ENCODE measurements around the gene PRSS23.
"Not testable (repeated sequence)": the region's sequence is repeated elsewhere in the genome, so short reads cannot be mapped to it uniquely, and the experiment has no call there.

The PRSS23 gene

GRCh38 chr11:86800076-86800959, at the start of gene PRSS23:
TSS of gene PRSS23 (plus strand) at chr11:86800542. CDS start at chr11:86807644, 7,102 bp downstream.
- DNase-seq (ENCODE audit: low read depth, low spot score): peak; percentile 74

GRCh38 chr11:86753459-86753858, 46.9 kb upstream of the PRSS23 start:
- no peak for DNase-seq (ENCODE audit: low read depth, low spot score)

GRCh38 chr11:86755146-86755545, 45.2 kb upstream of the PRSS23 start:
- DNase-seq (ENCODE audit: low read depth, low spot score): no peak

GRCh38 chr11:86758171-86758570, 42.2 kb upstream of the PRSS23 start:
- DNase-seq (ENCODE audit: low read depth, low spot score): no peak

GRCh38 chr11:86760577-86760976, 39.8 kb upstream of the PRSS23 start:
- DNase-seq (ENCODE audit: low read depth, low spot score): no peak

GRCh38 chr11:86761978-86762377, 38.4 kb upstream of the PRSS23 start:
- DNase-seq (ENCODE audit: low read depth, low spot score): no peak

- no peak for DNase-seq (ENCODE audit: low read depth, low spot score)
Measured at GRCh38 chr11:86765203-86765602, 35.1 kb upstream of the PRSS23 start.

GRCh38 chr11:86765878-86766277, 34.5 kb upstream of the PRSS23 start:
- DNase-seq (ENCODE audit: low read depth, low spot score): no peak

- DNase-seq (ENCODE audit: low read depth, low spot score): no peak
Measured at GRCh38 chr11:86769219-86769618, 31.1 kb upstream of the PRSS23 start.

GRCh38 chr11:86770473-86771027, 29.8 kb upstream of the PRSS23 start:
- not testable (repeated sequence) for DNase-seq (ENCODE audit: low read depth, low spot score)

GRCh38 chr11:86772999-86773398, 27.3 kb upstream of the PRSS23 start:
- DNase-seq (ENCODE audit: low read depth, low spot score): no peak

GRCh38 chr11:86773513-86774252, 26.7 kb upstream of the PRSS23 start:
- DNase-seq (ENCODE audit: low read depth, low spot score): no peak

GRCh38 chr11:86774417-86774816, 25.9 kb upstream of the PRSS23 start:
- DNase-seq (ENCODE audit: low read depth, low spot score): no peak

- no peak for DNase-seq (ENCODE audit: low read depth, low spot score)
Measured at GRCh38 chr11:86775361-86775760, 25.0 kb upstream of the PRSS23 start.

GRCh38 chr11:86781546-86781945, 18.8 kb upstream of the PRSS23 start:
- DNase-seq (ENCODE audit: low read depth, low spot score): peak; percentile 26

- no peak for DNase-seq (ENCODE audit: low read depth, low spot score)
Measured at GRCh38 chr11:86782742-86783141, 17.6 kb upstream of the PRSS23 start.

GRCh38 chr11:86783661-86784060, 16.7 kb upstream of the PRSS23 start:
- DNase-seq (ENCODE audit: low read depth, low spot score): no peak

- DNase-seq (ENCODE audit: low read depth, low spot score): no peak
Measured at GRCh38 chr11:86784241-86784681, 16.1 kb upstream of the PRSS23 start.

GRCh38 chr11:86785576-86785975, 14.8 kb upstream of the PRSS23 start:
- DNase-seq (ENCODE audit: low read depth, low spot score): no peak

GRCh38 chr11:86787018-86787536, 13.3 kb upstream of the PRSS23 start:
- DNase-seq (ENCODE audit: low read depth, low spot score): no peak

- DNase-seq (ENCODE audit: low read depth, low spot score): no peak
Measured at GRCh38 chr11:86787656-86788055, 12.7 kb upstream of the PRSS23 start.

- no peak for DNase-seq (ENCODE audit: low read depth, low spot score)
Measured at GRCh38 chr11:86790195-86790725, 10.1 kb upstream of the PRSS23 start.
